Activated CD4-positive, alpha-beta T cell treated with anti-CD3 and anti-CD28 coated beads, Interleukin-2, Interleukin-6, amounts not matched to agents 100 ng/mL and 50 ng/mL, durations not matched to agents 16 hours and 8 hours (primary cell): ENCODE measurements around the gene KIF5A.
A peak's percentile ranks its signal among the peaks of the same experiment; 100 is the strongest.
"Not testable (repeated sequence)": the region's sequence is repeated elsewhere in the genome, so short reads cannot be mapped to it uniquely, and the experiment has no call there.

ENCODE experiments used
- DNase-seq: peaks from one replicate; pipeline ENCODE4 v3.0.0-alpha.2; 2020

KIF5A gene

DNA sequence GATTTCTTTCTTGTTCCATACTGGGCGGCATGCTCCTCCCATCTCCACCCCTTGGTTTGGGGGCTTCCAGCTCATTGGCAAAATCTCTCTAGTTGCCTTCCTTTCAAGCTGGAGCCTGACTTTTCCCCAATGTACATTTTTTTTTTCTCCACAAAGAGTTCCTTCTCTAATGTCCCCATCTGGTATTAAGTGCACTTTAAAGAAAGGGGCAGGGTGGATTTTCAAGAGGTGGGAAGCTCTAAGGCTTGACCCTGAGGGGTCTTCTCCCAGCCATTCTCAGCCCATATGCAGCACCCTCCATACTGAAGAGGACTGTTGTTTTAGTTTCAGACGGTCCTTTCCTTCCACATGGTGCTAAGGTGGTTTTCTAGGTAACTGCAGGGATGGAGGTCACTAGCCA lies 35.3 kb downstream of the KIF5A start:
- no peak for DNase-seq

DNA sequence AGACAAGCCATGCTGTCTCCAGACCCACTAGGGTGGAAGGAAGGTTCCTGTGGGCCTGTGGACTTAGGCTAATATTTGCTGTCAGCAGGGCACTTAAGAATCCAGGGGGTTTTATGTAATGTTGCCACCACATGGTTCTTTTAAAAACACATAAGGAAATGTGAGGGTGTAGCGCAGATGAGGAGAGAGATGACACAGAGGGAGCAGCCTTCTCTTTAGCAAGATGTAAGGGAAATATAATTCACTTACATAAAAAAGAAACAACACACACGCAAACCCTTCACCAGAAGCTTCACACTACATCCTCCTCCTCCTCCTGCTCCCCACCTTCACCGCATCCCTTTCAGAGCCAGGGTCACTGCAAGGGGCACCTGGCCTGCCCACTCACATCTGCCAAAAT lies 36.3 kb downstream of the KIF5A start:
- no peak for DNase-seq

DNA sequence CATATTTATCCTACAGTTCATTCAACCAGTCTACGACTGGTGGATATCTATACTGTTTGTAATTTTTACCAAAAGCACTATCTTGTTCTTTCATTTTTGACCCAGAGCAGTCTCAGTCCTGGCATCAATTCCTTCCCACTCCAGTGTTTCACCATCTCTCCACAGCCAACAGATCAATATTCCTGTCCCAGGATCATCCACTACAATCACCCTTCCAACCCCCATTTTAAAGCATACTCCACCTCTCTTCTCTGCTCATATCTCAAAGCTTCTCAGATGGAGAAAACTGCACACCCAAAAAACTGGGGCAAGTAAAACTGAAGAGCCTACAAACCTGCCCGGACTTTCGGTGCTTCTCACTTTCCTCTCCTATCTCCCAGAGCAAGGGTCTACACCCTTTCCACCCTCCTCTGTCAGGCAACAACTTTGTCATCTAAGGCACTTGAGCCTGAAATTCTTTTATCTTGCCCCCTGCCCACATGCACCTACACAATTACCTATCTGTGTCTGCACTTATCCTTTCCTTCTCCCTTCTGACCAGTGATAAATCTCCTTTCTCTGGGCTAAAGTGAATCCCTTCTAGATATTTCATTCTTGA lies 37.1 kb downstream of the KIF5A start:
- DNase-seq = no peak

DNA sequence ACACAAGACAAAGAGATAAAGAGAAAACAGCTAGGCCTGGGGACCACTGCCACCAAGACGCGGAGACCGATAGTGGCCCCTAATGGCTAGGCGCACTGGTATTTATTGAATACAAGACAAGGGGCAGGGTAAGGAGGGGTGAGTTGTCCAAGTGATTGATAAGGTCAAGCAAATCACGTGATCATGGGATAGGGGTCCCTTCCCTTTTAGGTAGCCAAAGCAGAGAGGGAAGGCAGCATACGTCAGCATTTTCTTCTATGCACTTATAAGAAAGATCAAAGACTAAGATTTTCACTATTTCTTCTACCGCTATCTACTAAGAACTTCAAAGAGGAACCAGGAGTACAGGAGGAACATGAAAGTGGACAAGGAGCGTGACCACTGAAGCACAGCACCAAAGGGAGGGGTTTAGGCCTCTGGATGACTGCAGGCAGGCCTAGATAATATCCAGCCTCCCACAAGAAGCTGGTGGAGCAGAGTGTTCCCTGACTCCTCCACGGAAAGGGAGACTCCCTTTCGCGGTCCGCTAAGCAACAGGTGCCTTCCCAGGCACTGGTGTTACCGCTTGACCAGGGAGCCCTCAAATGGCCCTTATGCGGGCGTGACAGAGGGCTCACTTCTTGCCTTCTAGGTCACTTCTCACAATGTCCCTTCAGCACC lies 39.2 kb downstream of the KIF5A start:
- DNase-seq = not testable (repeated sequence)

- no peak for DNase-seq
Measured at GRCh38 chr12:57590479-57590863, 40.6 kb downstream of the KIF5A start.

- peak; percentile 90 for DNase-seq
Measured at GRCh38 chr12:57590864-57591781, 41.3 kb downstream of the KIF5A start, which contains the start of gene PIP4K2C. PIP4K2C (plus strand) TSS chr12:57591192; CDS start chr12:57591290, 98 bp downstream.

DNA sequence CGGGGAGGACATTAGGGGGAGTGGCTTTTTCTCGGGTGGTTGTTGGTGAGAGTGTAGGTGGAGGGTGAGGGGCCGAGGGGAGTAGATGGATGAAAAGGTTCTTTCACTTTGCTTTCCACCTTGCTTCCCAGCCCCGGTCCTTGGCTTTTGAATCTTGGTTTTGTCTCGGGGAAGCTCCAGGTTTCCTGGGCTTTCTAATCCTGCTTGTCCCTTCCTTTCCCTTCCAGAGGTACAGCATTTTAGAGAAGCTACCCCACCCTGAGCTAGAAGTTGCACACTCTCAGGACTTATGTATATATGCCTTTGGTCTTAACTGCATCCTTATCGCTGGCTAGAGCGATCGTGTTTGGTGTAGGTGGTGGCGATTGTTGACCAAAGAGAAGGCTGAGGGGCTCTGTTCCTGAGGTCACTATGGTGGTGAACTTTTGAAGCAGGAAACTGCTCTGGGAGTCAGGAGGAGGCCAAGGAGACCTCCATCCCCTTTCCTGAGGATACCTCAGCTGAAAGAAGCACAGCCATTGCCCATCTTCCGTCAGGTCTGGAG lies 42.0 kb downstream of the KIF5A start:
- no peak for DNase-seq

DNA sequence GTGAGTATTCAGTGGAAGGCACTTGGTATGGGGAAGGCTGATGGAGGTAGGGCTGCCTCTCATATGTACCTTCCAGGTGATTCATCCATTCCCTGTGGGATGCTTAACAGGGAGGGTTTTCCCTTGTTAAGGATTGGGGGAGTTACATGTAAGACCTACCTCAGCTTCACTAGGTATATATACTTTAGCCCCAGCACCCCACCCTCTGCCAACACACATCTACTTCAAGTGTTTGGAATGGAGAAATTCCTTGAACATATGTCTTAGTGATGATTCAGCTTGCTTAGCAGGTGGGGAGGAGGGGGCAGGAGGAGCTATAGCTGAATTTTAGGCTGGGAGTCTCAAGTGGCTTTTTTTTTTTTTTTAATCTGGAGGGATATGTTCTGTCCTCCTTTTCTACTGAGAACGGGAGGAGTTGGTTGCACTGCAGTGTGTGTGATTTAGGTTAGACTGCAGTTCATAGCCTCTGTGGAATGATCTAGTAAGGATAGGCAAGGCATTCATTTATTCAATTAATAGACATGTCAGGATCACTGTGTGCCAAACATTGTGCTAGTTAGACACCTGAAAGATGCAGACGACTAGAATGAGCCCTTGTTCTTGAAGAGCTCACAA lies 42.8 kb downstream of the KIF5A start:
- no peak for DNase-seq

- DNase-seq = no peak
Measured at GRCh38 chr12:57593187-57593586, 43.3 kb downstream of the KIF5A start.

DNA sequence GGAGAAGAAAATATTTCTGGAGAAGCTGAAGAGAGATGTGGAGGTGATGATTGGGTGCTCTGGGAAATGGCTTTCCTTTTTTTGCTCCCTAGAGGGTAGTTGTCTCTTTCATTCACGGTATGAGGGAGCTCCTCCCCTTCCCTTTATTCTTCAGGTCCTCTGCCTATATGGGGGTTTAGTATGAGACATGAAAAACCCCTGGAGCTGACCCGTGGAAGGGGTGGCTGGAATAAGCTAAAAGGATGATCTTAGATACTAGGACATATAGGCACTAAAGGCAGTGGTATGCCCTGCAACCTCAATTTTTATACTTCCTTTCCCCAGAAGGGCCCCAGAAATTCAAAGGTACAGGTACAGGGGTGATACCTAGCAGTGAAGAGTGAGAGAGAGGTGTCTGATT lies 50.6 kb downstream of the KIF5A start:
- no peak for DNase-seq

DNA sequence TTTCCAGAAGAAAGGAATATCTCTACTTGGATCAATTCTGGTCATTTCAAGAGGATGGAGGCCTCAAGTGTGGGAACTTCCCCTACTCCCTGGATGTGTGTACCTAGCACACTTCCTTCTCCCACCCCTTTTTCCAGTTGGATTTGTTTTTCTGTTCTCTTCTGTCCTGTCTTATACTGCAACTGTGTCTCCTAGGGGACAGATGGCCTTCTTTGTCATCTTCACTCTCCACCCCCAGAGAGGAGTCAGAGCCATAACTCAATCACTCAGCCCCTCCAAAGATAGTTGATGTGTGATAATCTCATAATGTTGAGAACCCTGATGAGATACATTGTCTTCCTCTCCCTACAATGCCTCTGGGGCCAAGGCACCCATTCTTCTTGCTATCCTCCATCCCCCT lies 52.7 kb downstream of the KIF5A start:
- no peak for DNase-seq

DNA sequence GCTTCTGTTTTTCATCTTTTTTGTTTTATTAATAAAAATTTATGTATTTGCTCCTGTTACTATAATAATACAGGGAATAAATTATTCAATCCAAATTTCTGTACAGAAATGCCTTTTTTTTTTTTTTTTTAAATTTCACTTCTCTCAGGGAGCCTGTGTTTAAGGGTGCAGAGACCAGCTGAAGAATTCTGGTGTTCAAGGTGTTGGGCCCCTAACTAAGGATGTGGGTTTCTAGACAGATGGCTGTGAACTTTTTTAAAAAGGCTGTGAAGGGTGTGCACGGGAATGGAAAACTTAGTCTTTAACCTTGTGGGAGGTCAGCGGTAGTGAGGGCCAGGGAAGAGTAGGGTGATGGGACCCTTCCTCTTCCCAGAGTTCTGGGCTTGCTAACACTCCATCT lies 53.5 kb downstream of the KIF5A start:
- DNase-seq = no peak

DNA sequence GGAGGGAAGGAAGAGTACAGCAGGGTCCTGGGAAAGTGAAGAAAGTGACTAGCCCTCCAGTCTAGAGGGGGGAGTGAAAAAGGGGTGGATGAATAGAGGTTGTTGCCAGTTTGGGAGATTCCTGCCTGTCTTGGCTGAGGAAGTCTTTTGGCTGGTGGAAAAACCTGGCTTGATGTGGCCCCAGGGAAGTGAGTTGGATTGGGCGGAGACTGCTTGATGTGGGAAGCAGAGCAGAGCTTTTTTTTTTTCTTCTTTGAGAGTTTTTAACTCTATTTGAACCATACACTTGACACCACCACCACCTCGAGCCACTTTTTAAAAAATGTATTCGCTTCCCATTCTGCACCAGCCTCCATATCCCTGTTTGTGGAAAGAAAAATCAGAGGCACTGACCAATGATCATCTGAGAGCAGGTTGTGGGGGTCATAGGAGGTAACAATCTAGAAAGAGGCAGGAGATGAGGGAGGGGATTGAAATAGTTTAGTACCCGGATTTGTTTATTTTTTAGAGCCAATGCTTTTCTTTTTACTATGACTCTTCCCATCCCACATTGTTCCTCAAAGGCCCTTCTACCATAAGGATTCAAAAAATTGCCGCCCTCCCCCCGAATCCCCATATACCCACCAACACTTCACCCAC lies 54.1 kb downstream of the KIF5A start:
- DNase-seq = no peak

DNA sequence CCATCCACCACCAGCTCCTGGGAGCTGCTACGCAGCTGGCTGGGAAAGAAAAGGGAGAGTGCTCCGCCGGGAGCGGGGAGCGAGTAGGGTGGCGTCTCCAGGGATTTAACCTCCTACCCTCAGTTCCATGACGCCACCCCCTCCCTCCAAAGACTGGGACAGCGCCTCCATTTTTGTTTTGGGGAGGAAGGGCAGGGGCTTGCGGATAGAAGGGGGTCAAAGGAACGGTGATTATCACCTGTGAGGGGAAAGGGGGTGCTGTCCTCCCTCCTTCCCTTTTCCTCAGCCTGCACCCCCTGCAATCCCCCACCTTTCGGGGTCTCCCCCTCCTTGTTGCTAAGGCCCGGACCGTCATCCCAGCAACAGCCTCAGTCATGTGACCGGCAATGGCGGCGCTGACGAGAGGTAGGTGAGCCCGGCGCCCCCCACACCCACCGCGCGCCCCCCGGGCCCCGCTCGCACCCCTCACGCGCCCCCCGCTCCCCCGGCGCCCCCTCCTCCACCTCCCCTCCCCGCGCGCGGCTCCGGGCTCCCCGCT lies 54.7 kb downstream of the KIF5A start, which contains the start of gene DTX3:
Gene DTX3, plus strand, starts transcription at position 371 of the 538 bp plus-strand sequence. CDS start 1,694 bp downstream, outside the sequence.
- peak; percentile 38 for DNase-seq

- DNase-seq = no peak
Measured at GRCh38 chr12:57604992-57605810, 55.4 kb downstream of the KIF5A start.

- no peak for DNase-seq
Measured at GRCh38 chr12:57605811-57606311, 56.0 kb downstream of the KIF5A start.

DNA sequence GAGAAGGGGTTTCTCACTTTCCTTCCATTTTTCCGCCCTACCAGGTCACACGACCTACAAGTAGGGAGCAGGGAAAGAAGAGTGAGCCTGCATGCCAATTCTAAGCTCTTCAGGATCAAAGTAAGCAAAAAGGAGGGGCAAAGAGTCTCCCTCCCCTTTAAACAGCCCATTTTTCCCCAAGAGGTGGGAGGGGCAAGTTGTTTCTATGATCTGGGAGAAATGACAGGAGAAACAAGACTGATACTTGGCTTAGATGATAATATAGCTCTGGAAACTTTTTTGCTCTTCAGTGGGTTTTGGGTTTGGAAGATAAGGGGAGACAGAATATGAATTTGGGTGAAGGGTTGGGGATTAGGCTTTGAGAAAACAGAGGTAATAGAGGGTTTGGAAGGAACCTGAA lies 56.6 kb downstream of the KIF5A start:
- no peak for DNase-seq

- DNase-seq = no peak
Measured at GRCh38 chr12:57606821-57607220, 57.0 kb downstream of the KIF5A start.

DNA sequence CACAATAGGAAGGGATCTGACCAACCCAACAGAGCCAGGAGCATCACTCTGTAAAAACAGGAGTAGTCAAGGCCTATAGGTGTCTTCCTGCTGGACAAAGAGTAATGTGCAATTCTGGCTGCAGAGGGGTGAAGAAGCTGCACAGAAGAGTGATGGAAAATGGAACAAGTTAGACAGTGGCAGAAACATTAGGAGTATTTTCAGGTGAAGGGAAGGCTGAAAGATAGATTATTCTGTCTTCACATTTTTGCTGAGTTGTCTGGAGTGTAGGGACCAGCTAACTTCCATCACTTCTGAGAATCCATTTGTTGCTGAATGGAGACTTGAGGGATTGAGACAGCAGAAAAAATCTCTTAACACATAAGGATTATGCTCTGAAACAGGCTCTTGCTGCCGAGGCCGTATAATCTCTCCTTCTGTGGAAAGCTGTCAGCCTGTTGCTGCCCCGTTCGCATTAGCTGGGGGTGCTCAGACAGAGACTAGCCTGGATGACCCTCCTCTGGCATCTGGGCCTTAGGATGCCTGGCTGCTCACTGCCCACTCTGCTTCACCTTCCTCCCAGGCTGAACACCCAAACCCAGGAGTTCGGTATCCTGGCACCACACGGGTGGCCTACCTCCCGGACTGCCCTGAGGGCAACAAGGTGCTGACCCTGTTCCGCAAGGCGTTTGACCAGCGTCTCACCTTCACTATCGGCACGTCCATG lies 58.3 kb downstream of the KIF5A start:
- DNase-seq = no peak

GRCh38 chr12:57609101-57609780 lies 59.4 kb downstream of the KIF5A start:
- no peak for DNase-seq
